K562 (cell line): Measurements from ENCODE around the gene GBF1. TPM values are rescaled to one million over a fixed set of nuclear protein-coding genes. Genes with fewer than 3 reads are reported as not detected.

Experiments used
- ATAC-seq: fragments of 200-7000 bp; cut with Tn5 transposase; 3 replicates; pipeline ENCODE4 v1.9.1; 2020; ENCODE audit warnings: moderate library complexity
- BruUV-seq: library from RNA; stranded (reverse); fragments of 400-500 nt; replicated peaks from 2 replicates; lab custom pipeline; 2021; lab: Mats Ljungman, UMichigan
- CTCF ChIA-PET: fragments of 300-600 bp; formaldehyde crosslinking; extraction: SDS; loops from one replicate; lab custom pipeline; 2021; ENCODE audit warnings: low intra/inter-chr PET ratio; lab: Yijun Ruan, JAX
- POLR2A ChIA-PET: fragments of 300-600, 350-650 bp; sonication (Branson Sonifier 250); formaldehyde crosslinking; extraction: SDS; loops from one replicate; lab custom pipeline; 2021; ENCODE audit warnings: antibody characterized with exemption, inconsistent platforms; lab: Yijun Ruan, JAX
- DNase-seq, 4 experiments: peaks; one replicate each; pipeline versions ENCODE4 v3.0.0 to v3.0.0-alpha.2; 2011 to 2018; ENCODE audit warnings: low spot score in 3 of 4, mixed read lengths in 3 of 4; ENCODE audit errors: extremely low read depth in 1 of 4
- FAIRE-seq: peaks from 2 replicates; lab custom pipeline; 2011; peaks lifted over from hg19 to GRCh38; lab: Jason Lieb, UNC
- H2AFZ ChIP-seq: 2 replicates; pipeline ENCODE4 v1.6.0; 2011; ENCODE audit warnings: low read depth, low read length, control low read depth, inconsistent platforms
- H3K27ac ChIP-seq: fragments of 200-600 bp; 3 replicates; pipeline ENCODE4 v1.8.0; 2011; ENCODE audit warnings: low read depth, mild to moderate bottlenecking, control low read depth, inconsistent platforms, low read length, moderate library complexity, mixed read lengths; ENCODE audit errors: extremely low read depth
- H3K27me3 ChIP-seq, 2 experiments: fragments of 300-600 bp in 1 of 2; 2 replicates in 1 of 2; 3 replicates in 1 of 2; pipeline versions ENCODE4 v1.6.0 to v1.8.0; 2011; ENCODE audit warnings: inconsistent platforms in 2 of 2, low read length in 2 of 2, mild to moderate bottlenecking in 1 of 2, mixed read lengths in 1 of 2, moderate library complexity in 1 of 2; ENCODE audit not compliant: control insufficient read depth in 2 of 2, insufficient read depth in 2 of 2
- H3K36me3 ChIP-seq: fragments of 300-600 bp; 3 replicates; pipeline ENCODE4 v1.8.0; 2011; ENCODE audit warnings: mild to moderate bottlenecking, low read length, inconsistent platforms; ENCODE audit not compliant: control insufficient read depth, insufficient read depth
- H3K4me1 ChIP-seq, 2 experiments: fragments of 200-600 bp in 1 of 2; replicated peaks in 1 of 2; 2 replicates in 1 of 2; 3 replicates in 1 of 2; pipeline versions ENCODE4 v1.5.1 to v1.8.0; 2011; ENCODE audit warnings: inconsistent platforms in 2 of 2, low read length in 2 of 2, mild to moderate bottlenecking in 1 of 2, mixed read lengths in 1 of 2, moderate library complexity in 1 of 2; ENCODE audit not compliant: control insufficient read depth in 2 of 2, insufficient read depth in 2 of 2
- H3K4me2 ChIP-seq: 2 replicates; pipeline ENCODE4 v1.6.1; 2011; ENCODE audit warnings: low read length, control low read depth, inconsistent platforms, mixed read lengths; ENCODE audit not compliant: insufficient read depth
- H3K4me3 ChIP-seq: fragments of 200-600 bp; sonication (generic), shearing (Covaris generic); 2 replicates; pipeline ENCODE4 v1.5.1; 2016; ENCODE audit warnings: control low read depth, inconsistent platforms
- H3K79me2 ChIP-seq: fragments of 200-600 bp; 3 replicates; pipeline ENCODE4 v1.8.0; 2011; ENCODE audit warnings: low read length, inconsistent platforms; ENCODE audit not compliant: control insufficient read depth, insufficient read depth
- H3K9ac ChIP-seq, 2 experiments: 2 replicates each; pipeline versions ENCODE4 v1.6.0 to v1.6.1; 2011; ENCODE audit warnings: low read depth in 2 of 2, low read length in 2 of 2, control low read depth in 1 of 2, inconsistent platforms in 1 of 2, mild to moderate bottlenecking in 1 of 2, mixed read lengths in 1 of 2; ENCODE audit not compliant: insufficient read depth in 1 of 2
- H3K9me1 ChIP-seq: one replicate; pipeline ENCODE4 v1.6.0; 2011; ENCODE audit warnings: inconsistent platforms, mild to moderate bottlenecking, low read length, moderate library complexity; ENCODE audit not compliant: control insufficient read depth, insufficient read depth
- H3K9me3 ChIP-seq: replicated peaks from 2 replicates; pipeline ENCODE4 v1.5.1; 2011; ENCODE audit warnings: low read depth, low read length, inconsistent platforms; ENCODE audit not compliant: control insufficient read depth, insufficient read depth
- H4K20me1 ChIP-seq: replicated peaks from 2 replicates; pipeline ENCODE4 v1.6.1; 2011; ENCODE audit warnings: low read length, inconsistent platforms, mixed read lengths; ENCODE audit not compliant: control insufficient read depth, insufficient read depth
- CEBPB ChIP-seq: fragments of 450-650 bp; IDR thresholded peaks from 2 replicates; pipeline ENCODE4 v1.6.1; 2016; ENCODE audit warnings: missing genetic modification characterization, missing compliant biosample characterization
- CEBPG ChIP-seq, 3 experiments: fragments of 200-800 bp in 1 of 3; sonication (Bioruptor generic) in 1 of 3; sonication (generic) in 1 of 3; formaldehyde crosslinking in 1 of 3; IDR thresholded peaks in 2 of 3; conservative IDR thresholded peaks in 1 of 3; 2 replicates each; pipeline versions ENCODE4 v1.6.1 to v1.8.0; 2016 to 2022; ENCODE audit warnings: missing compliant biosample characterization in 2 of 3, missing genetic modification characterization in 2 of 3, mild to moderate bottlenecking in 1 of 3, missing genetic modification reagents in 1 of 3
- CXXC5 ChIP-seq: fragments of 250-450 bp; sonication (Bioruptor Pico); IDR thresholded peaks from 2 replicates; pipeline ENCODE4 v1.8.0; 2022; ENCODE audit warnings: inconsistent platforms, mild to moderate bottlenecking, moderate library complexity
- JUN ChIP-seq, 2 experiments: sonication (generic) in 1 of 2; formaldehyde crosslinking in 1 of 2; IDR thresholded peaks; 2 replicates each; pipeline versions ENCODE4 v1.6.1 to v1.8.0; 2012 to 2022; ENCODE audit warnings: borderline replicate concordance in 2 of 2, mild to moderate bottlenecking in 2 of 2, improper control_type of control experiment in 1 of 2, low read depth in 1 of 2, low read length in 1 of 2, missing genetic modification reagents in 1 of 2
- SMARCC2 ChIP-seq: fragments of 450-650 bp; IDR thresholded peaks from 2 replicates; pipeline ENCODE4 v1.6.1; 2017; ENCODE audit warnings: antibody characterized with exemption, moderate library complexity, mild to moderate bottlenecking, low read depth
- SRF ChIP-seq, 2 experiments: fragments of 250-450, 450-650 bp in 1 of 2; sonication (Bioruptor Pico) in 1 of 2; sonication (generic) in 1 of 2; formaldehyde crosslinking; IDR thresholded peaks; 2 replicates each; pipeline versions ENCODE4 v1.5.0 to v1.5.1; 2020 to 2022; ENCODE audit warnings: mild to moderate bottlenecking in 1 of 2, missing genetic modification reagents in 1 of 2
- TBP ChIP-seq: optimal IDR thresholded peaks from 2 replicates; pipeline ENCODE3; 2011; ENCODE audit warnings: low read depth, low read length, improper control_type of control experiment
- ZNF133 ChIP-seq: fragments of 250-450 bp; sonication (Bioruptor Pico); IDR thresholded peaks from 2 replicates; pipeline ENCODE4 v1.4.0; 2020; ENCODE audit warnings: mild to moderate bottlenecking
- ZNF274 ChIP-seq: IDR thresholded peaks from 2 replicates; pipeline ENCODE4 v1.6.1; 2011; ENCODE audit warnings: low read depth, mild to moderate bottlenecking, low read length, moderate library complexity, borderline replicate concordance
- WGBS: fragments of 100-300 bp; shearing (Covaris generic); methylation state at CpG from one replicate; pipeline ENCODE4 v1.1.6; 2016; ENCODE audit warnings: low coverage, mixed read lengths; ENCODE audit not compliant: insufficient coverage; ENCODE audit errors: missing lambda C conversion rate; 5-methylcytosine and 5-hydroxymethylcytosine counted together
- in situ Hi-C: fragments of 300-500 bp; cut with MboI; formaldehyde crosslinking; loops from 4 replicates; pipeline ENCODE4 v1.15.0; 2018; ENCODE audit warnings: inconsistent platforms, mixed read lengths
- intact Hi-C: fragments of 100-400 bp; cut with micrococcal nuclease; formaldehyde crosslinking; loops from 2 replicates; pipeline ENCODE4 v1.14.2; 2022
- polyA plus RNA-seq, 8 experiments: library from polyadenylated mRNA; depleted of rRNA in 4 of 8; stranded (reverse) in 5 of 8; unstranded in 3 of 8; fragments of >200 nt; fragmentation: Nextera tagmentation in 2 of 8; fragmentation: Illumina TruSeq in 1 of 8; extraction: Ambion mirVana in 2 of 8; extraction: Trizol in 1 of 8; gene quantifications; 2 replicates each; pipeline versions ENCODE4 v1.2.1 to v1.2.3, GENCODE V29; 2011 to 2014; ENCODE audit warnings: inconsistent platforms in 1 of 8, missing spikeins in 1 of 8
- total RNA-seq, 7 experiments: library from RNA; depleted of rRNA in 6 of 7; stranded (reverse); fragments of >200 nt in 6 of 7; fragmentation: Illumina TruSeq in 2 of 7; extraction: Trizol in 2 of 7; gene quantifications; 2 replicates each; pipeline versions ENCODE4 v1.2.1 to v1.2.3, GENCODE V29; 2011 to 2021; ENCODE audit warnings: low replicate concordance in 1 of 7

GBF1 gene
- total and polyA plus RNA-seq, 9 of the 15 experiments (the other 6 are each of a cell fraction or from before 2014, with no cell fraction given) = 0.69 to 28.0 (median 10.3) TPM

- intact Hi-C loops = no loop called here
- CTCF ChIA-PET = no interaction called here
Observed at GRCh38 chr10:102222797-102223196, 22.5 kb upstream of the GBF1 start.

More at GRCh38 chr10:102222797-102223196, 22.5 kb upstream of the GBF1 start:
- no peak for TF ChIP-seq CXXC5
- no peak for TF ChIP-seq ZNF133 (CRISPR knock-in tag)
- TF ChIP-seq JUN (IDR thresholded peaks at IDR 0.05; ENCODE audit: borderline replicate concordance, low read depth, low read length) = no peak
- TF ChIP-seq JUN (CRISPR knock-in tag; IDR thresholded peaks at IDR 0.05; ENCODE audit: borderline replicate concordance) = no peak
- TF ChIP-seq SMARCC2 = no peak
- no peak for TF ChIP-seq ZNF274
- TF ChIP-seq CEBPB = peak; percentile 50
- no peak for TF ChIP-seq SRF (CRISPR knock-in tag; IDR thresholded peaks at IDR 0.05)
- TF ChIP-seq TBP = no peak
- no peak for TF ChIP-seq CEBPG (CRISPR knock-in tag; IDR thresholded peaks at IDR 0.05)
- 0 out of 4 replicates have a peak, but pooled peaks of 1 of the 2 experiments have one; percentile 12 for TF ChIP-seq CEBPG (tag; conservative IDR thresholded peaks at IDR 0.05 in 1 of 2, IDR thresholded peaks at IDR 0.05 in 1 of 2)
- Histone ChIP-seq H3K27me3 (peaks cover 0 to 5% of the 10 kb centered on the region in 2 experiments; a peak in 2 of 5 replicates), H3K9ac (no peak overlapping the region), H3K4me3 (no peak overlapping the region), H3K4me2 (no peak overlapping the region), H3K36me3 (no peaks in the 10 kb centered on the region), H3K4me1 (peaks cover 10 to 11% of the 10 kb centered on the region in 2 experiments; a peak in 4 of 5 replicates), H3K9me1 (no peaks in the 10 kb centered on the region), H3K79me2 (no peaks in the 10 kb centered on the region), H2AFZ (no peak overlapping the region), H3K9me3 (no peaks in the 10 kb centered on the region), H3K27ac (no peak overlapping the region), H4K20me1 (no peaks in the 10 kb centered on the region)
- no peak for DNase-seq
- in situ Hi-C loops = no loop called here
- FAIRE-seq = no peak
- no TSS peak for BruUV-seq
- ATAC-seq = no peak
- POLR2A ChIA-PET = interaction anchor here (0.7 to 1.0 kb wide), 2 partner anchors 22 to 282 kb away, joined by 3 to 4 read pairs; no protein-coding TSS in a partner anchor
- WGBS = 27% methylated on average over 5 of the region's 5 CpGs
